T-helper 2 cell (primary cell): Measurements from ENCODE around the gene KRTAP5-6.
A peak's percentile ranks its signal among the peaks of the same experiment; 100 is the strongest.
"Not testable (repeated sequence)": the region's sequence is repeated elsewhere in the genome, so short reads cannot be mapped to it uniquely, and the experiment has no call there.

Source experiments
- DNase-seq, 5 experiments: peaks; one replicate each; pipeline versions ENCODE4 v3.0.0 to v3.0.0-alpha.2; 2012 to 2022

Gene KRTAP5-6

GRCh38 chr11:1683904-1684572, 13.0 kb upstream of the KRTAP5-6 start:
- not testable (repeated sequence) for DNase-seq

GRCh38 chr11:1684886-1685874, 11.8 kb upstream of the KRTAP5-6 start:
- DNase-seq: not testable (repeated sequence)

GRCh38 chr11:1686220-1686619, 10.8 kb upstream of the KRTAP5-6 start:
- DNase-seq: not testable (repeated sequence)

GRCh38 chr11:1688336-1688947, 8.6 kb upstream of the KRTAP5-6 start:
- not testable (repeated sequence) for DNase-seq

GRCh38 chr11:1689250-1690166, 7.5 kb upstream of the KRTAP5-6 start:
- DNase-seq: not testable (repeated sequence)

GRCh38 chr11:1690167-1691025, 6.6 kb upstream of the KRTAP5-6 start:
- no peak for DNase-seq

GRCh38 chr11:1691026-1691877, 5.7 kb upstream of the KRTAP5-6 start:
- DNase-seq: no peak

GRCh38 chr11:1691878-1692707, 4.9 kb upstream of the KRTAP5-6 start:
- DNase-seq: no peak

- no peak for DNase-seq
These were observed 4.2 kb upstream of the KRTAP5-6 start for GRCh38 chr11:1692708-1693326.

GRCh38 chr11:1693327-1694063, 3.5 kb upstream of the KRTAP5-6 start:
- DNase-seq: peak; percentile 43 to 65 (median 60)

GRCh38 chr11:1694064-1694845, 2.7 kb upstream of the KRTAP5-6 start:
- DNase-seq: peak; percentile 56 to 74 (median 70)

- no peak for DNase-seq
These were observed 2.0 kb upstream of the KRTAP5-6 start for GRCh38 chr11:1694846-1695547.

- no peak for DNase-seq
These were observed 1.4 kb upstream of the KRTAP5-6 start for GRCh38 chr11:1695548-1696108.

- DNase-seq: no peak
These were observed 2.8 kb downstream of the KRTAP5-6 start for GRCh38 chr11:1699771-1700170.

- DNase-seq: peak in 1 of 5 experiments; percentile 45
These were observed 4.3 kb downstream of the KRTAP5-6 start for GRCh38 chr11:1701091-1701807.
